Measurements from ENCODE around the gene MAEL. TPM values are rescaled to one million over a fixed set of nuclear protein-coding genes. Genes with fewer than 3 reads are reported as not detected.

The MAEL gene
- total and polyA plus RNA-seq, 2 of the 8 experiments (the other 6 are each of a cell fraction or from before 2014, with no cell fraction given): 0.03 TPM; not detected in 1

GRCh38 chr1:167000546-167000945, 11.5 kb downstream of the MAEL start:
- no peak overlapping the region for H3K27ac ChIP-seq (ENCODE audit: low read depth, low read length)
- H2BK20ac ChIP-seq (ENCODE audit: low read length): no peak overlapping the region
- H3K79me1 ChIP-seq (ENCODE audit: low read depth, low read length): no peaks in the 10 kb centered on the region
- no peaks in the 10 kb centered on the region for H3K23me2 ChIP-seq (ENCODE audit: low read depth, low read length)
- no peak overlapping the region for H2BK5ac ChIP-seq (ENCODE audit: low read depth, low read length)
- no peak overlapping the region for H3K14ac ChIP-seq (ENCODE audit: insufficient read length)
- TF ChIP-seq JUN (IDR thresholded peaks at IDR 0.05; ENCODE audit: low read depth, low read length): no peak
- no peak for TF ChIP-seq SIX5 (IDR thresholded peaks at IDR 0.05; ENCODE audit: low read depth, low read length)
- no peak for TF ChIP-seq CHD1 (IDR thresholded peaks at IDR 0.05; ENCODE audit: low read depth, low read length)
- no peak for TF ChIP-seq FOSL1 (IDR thresholded peaks at IDR 0.05; ENCODE audit: insufficient read depth, low read depth, low read length)
- TF ChIP-seq CTBP2 (IDR thresholded peaks at IDR 0.05; ENCODE audit: borderline replicate concordance, insufficient read depth, insufficient read length, low read length): no peak
- no peak for TF ChIP-seq MAX (IDR thresholded peaks at IDR 0.05)
- TF ChIP-seq KDM5A (IDR thresholded peaks at IDR 0.05; ENCODE audit: low read length): no peak
- TF ChIP-seq SAP30 (IDR thresholded peaks at IDR 0.05; ENCODE audit: insufficient read depth, insufficient replicate concordance, low read length): no peak
- no peak for TF ChIP-seq RAD21 (IDR thresholded peaks at IDR 0.05 in 1 of 2, conservative IDR thresholded peaks at IDR 0.05 in 1 of 2; ENCODE audit: low read depth in 2 of 2, low read length in 2 of 2)
- TF ChIP-seq POLR2A (IDR thresholded peaks at IDR 0.05; ENCODE audit: control extremely low read depth in 1 of 2, low read depth in 2 of 2, low read length in 2 of 2): no peak
- TF ChIP-seq SP2 (IDR thresholded peaks at IDR 0.05; ENCODE audit: low read length): no peak
- no peak for TF ChIP-seq CEBPB (IDR thresholded peaks at IDR 0.05; ENCODE audit: low read depth, low read length)
- no peak for TF ChIP-seq EZH2 (IDR thresholded peaks at IDR 0.05; ENCODE audit: low read depth, low read length, severe bottlenecking)
- H2BK120ac ChIP-seq (replicated peaks; ENCODE audit: low read depth, low read length): no peak overlapping the region
- H3K79me2 ChIP-seq (ENCODE audit: control insufficient read depth in 1 of 2, insufficient read depth in 2 of 2, low read length in 2 of 2): no peaks in the 10 kb centered on the region
- DNase-seq (ENCODE audit: low read depth in 1 of 2, low spot score in 2 of 2) (no peak), FAIRE-seq (no peak)
- no peak overlapping the region for H3K4me2 ChIP-seq (ENCODE audit: insufficient read depth in 1 of 2, low read depth in 2 of 2, low read length in 2 of 2)
- H4K5ac ChIP-seq (ENCODE audit: insufficient read length, low read depth, low read length): no peak overlapping the region
- no peak overlapping the region for H3K4ac ChIP-seq (replicated peaks; ENCODE audit: insufficient read length, low read depth, low read length)
- H2AFZ ChIP-seq (ENCODE audit: low read length): no peak overlapping the region
- H4K20me1 ChIP-seq (replicated peaks in 1 of 2; ENCODE audit: control insufficient read depth in 1 of 2, insufficient read depth in 2 of 2, low read length in 2 of 2): no peaks in the 10 kb centered on the region
- H3K23ac ChIP-seq (ENCODE audit: insufficient read length): no peak overlapping the region
- no peak overlapping the region for H4K91ac ChIP-seq (replicated peaks; ENCODE audit: insufficient read length, low read length)
- no peak overlapping the region for H2BK12ac ChIP-seq (ENCODE audit: low read depth, low read length)
- no peaks in the 10 kb centered on the region for H3K27me3 ChIP-seq (replicated peaks in 1 of 4; ENCODE audit: control insufficient read depth in 3 of 4, extremely low read depth in 1 of 4, insufficient read depth in 3 of 4, low read length in 3 of 4)
- H3K4me3 ChIP-seq (ENCODE audit: extremely low read depth in 1 of 4, insufficient read depth in 2 of 4, low read depth in 3 of 4, low read length in 4 of 4): no peak overlapping the region
- H4K8ac ChIP-seq (ENCODE audit: extremely low read depth, insufficient read depth, low read length): no peak overlapping the region
- no peak overlapping the region for H3K18ac ChIP-seq (ENCODE audit: extremely low read depth, low read length)
- H3K9me3 ChIP-seq (ENCODE audit: insufficient read depth in 2 of 2, low read depth in 1 of 2, low read length in 1 of 2): no peaks in the 10 kb centered on the region
- POLR2A ChIA-PET (ENCODE audit: partially characterized antibody): no interaction called here
- CTCF ChIA-PET (ENCODE audit: partially characterized antibody): no interaction called here
- H3K9ac ChIP-seq (replicated peaks in 1 of 4; ENCODE audit: extremely low read depth in 1 of 4, low read depth in 3 of 4, low read length in 3 of 4): no peak overlapping the region
- H3K36me3 ChIP-seq (ENCODE audit: control insufficient read depth in 2 of 4, insufficient read depth in 4 of 4, low read length in 3 of 4): no peaks in the 10 kb centered on the region
- no peak overlapping the region for H3K56ac ChIP-seq (replicated peaks; ENCODE audit: insufficient read length, low read depth, low read length)
- no peak overlapping the region for H2AK5ac ChIP-seq (ENCODE audit: low read depth, low read length)
- 89% methylated on average over 1 of the region's 1 CpG; no CpG with 5 or more reads in 1 of the 2 experiments for WGBS, 2 experiments (ENCODE audit: extremely low coverage in 1 of 2, insufficient coverage in 1 of 2, insufficient read length in 1 of 2, insufficient replicate concordance in 2 of 2, low coverage in 1 of 2, low lambda C conversion rate in 2 of 2, missing lambda C conversion rate in 1 of 2)
- peaks cover 0 to 2% (median 0%) of the 10 kb centered on the region in 4 experiments; a peak in 1 of 7 replicates for H3K4me1 ChIP-seq (replicated peaks in 1 of 4; ENCODE audit: control insufficient read depth in 3 of 4, insufficient read depth in 4 of 4, low read length in 3 of 4)
- no peak overlapping the region for H2BK15ac ChIP-seq (ENCODE audit: low read length)

Data from H1 (cell line).